SK-N-SH treated with all-trans-retinoic acid at 6 μM for 48 hours (cell line): ENCODE measurements around the gene CTTNBP2NL.

ENCODE experiments used
- ATAC-seq: fragments of 200-7000 bp; cut with Tn5 transposase; 3 replicates; pipeline ENCODE4 v1.9.1; 2020; ENCODE audit warnings: mild to moderate bottlenecking, moderate library complexity
- ARNTL ChIP-seq: fragments of 450-650 bp; formaldehyde crosslinking; IDR thresholded peaks from 2 replicates; pipeline ENCODE4 v1.5.0; 2020; ENCODE audit warnings: low read depth, mild to moderate bottlenecking, moderate library complexity, borderline replicate concordance
- BACH2 ChIP-seq: fragments of 250-450 bp; sonication (Bioruptor Pico); IDR thresholded peaks from 2 replicates; pipeline ENCODE4 v1.9.0; 2021; ENCODE audit warnings: mild to moderate bottlenecking, borderline replicate concordance
- CSDC2 ChIP-seq: fragments of 250-450 bp; sonication (Bioruptor Pico); IDR thresholded peaks from 2 replicates; pipeline ENCODE4 v1.5.0; 2020; ENCODE audit warnings: mild to moderate bottlenecking, moderate library complexity
- CSRNP3 ChIP-seq: fragments of 250-450 bp; sonication (Bioruptor Pico); IDR thresholded peaks from 2 replicates; pipeline ENCODE4 v1.5.1; 2021; ENCODE audit warnings: mild to moderate bottlenecking, moderate library complexity
- ESRRG ChIP-seq: fragments of 250-450 bp; sonication (Bioruptor Pico); IDR thresholded peaks from 2 replicates; pipeline ENCODE4 v1.6.1; 2021; ENCODE audit warnings: mild to moderate bottlenecking
- GLIS3 ChIP-seq: fragments of 250-450 bp; sonication (Bioruptor Pico); IDR thresholded peaks from 2 replicates; pipeline ENCODE4 v1.5.0; 2020; ENCODE audit warnings: mild to moderate bottlenecking, moderate library complexity
- ISL1 ChIP-seq: fragments of 250-450 bp; sonication (Bioruptor Pico); IDR thresholded peaks from 2 replicates; pipeline ENCODE4 v2.1.2; 2022; ENCODE audit warnings: mild to moderate bottlenecking, moderate library complexity
- POU6F1 ChIP-seq: fragments of 250-450 bp; sonication (Bioruptor Pico); IDR thresholded peaks from 2 replicates; pipeline ENCODE4 v1.8.0; 2021; ENCODE audit warnings: low read depth, mild to moderate bottlenecking, moderate library complexity, borderline replicate concordance
- RARB ChIP-seq: fragments of 250-450 bp; sonication (Bioruptor Pico); IDR thresholded peaks from 2 replicates; pipeline ENCODE4 v1.8.0; 2021; ENCODE audit warnings: mild to moderate bottlenecking, moderate library complexity
- SNAI2 ChIP-seq: fragments of 250-450 bp; sonication (Bioruptor Pico); IDR thresholded peaks from 2 replicates; pipeline ENCODE4 v1.5.0; 2020; ENCODE audit warnings: mild to moderate bottlenecking, moderate library complexity
- TCF4 ChIP-seq: fragments of 250-450 bp; sonication (Bioruptor Pico); IDR thresholded peaks from 2 replicates; pipeline ENCODE4 v1.8.0; 2021; ENCODE audit warnings: mild to moderate bottlenecking, moderate library complexity, borderline replicate concordance
- TOX ChIP-seq: fragments of 250-450 bp; sonication (Bioruptor Pico); IDR thresholded peaks from 2 replicates; pipeline ENCODE4 v1.8.0; 2021; ENCODE audit warnings: mild to moderate bottlenecking, moderate library complexity, borderline replicate concordance
- TSHZ2 ChIP-seq: fragments of 250-450 bp; sonication (Bioruptor Pico); IDR thresholded peaks from 2 replicates; pipeline ENCODE4 v1.5.0; 2020; ENCODE audit warnings: mild to moderate bottlenecking, moderate library complexity
- ZC3H10 ChIP-seq: fragments of 250-450 bp; sonication (Bioruptor Pico); IDR thresholded peaks from 2 replicates; pipeline ENCODE4 v1.5.1; 2021; ENCODE audit warnings: mild to moderate bottlenecking, moderate library complexity
- ZFP3 ChIP-seq: fragments of 250-450 bp; sonication (Bioruptor Pico); IDR thresholded peaks from 2 replicates; pipeline ENCODE4 v1.5.0; 2020; ENCODE audit warnings: mild to moderate bottlenecking, moderate library complexity
- ZFP30 ChIP-seq: fragments of 450-650 bp; formaldehyde crosslinking; IDR thresholded peaks from 2 replicates; pipeline ENCODE4 v1.5.0; 2022; ENCODE audit warnings: mild to moderate bottlenecking, moderate library complexity
- ZNF70 ChIP-seq: fragments of 450-650 bp; formaldehyde crosslinking; IDR thresholded peaks from 2 replicates; pipeline ENCODE4 v1.5.0; 2020; ENCODE audit warnings: mild to moderate bottlenecking, moderate library complexity

CTTNBP2NL gene

GRCh38 chr1:112446411-112446810 lies 50.4 kb downstream of the CTTNBP2NL start:
- ATAC-seq = no peak
- TF ChIP-seq ZFP30 (CRISPR knock-in tag) = no peak
- TF ChIP-seq GLIS3 = no peak
- no peak for TF ChIP-seq TCF4
- TF ChIP-seq CSDC2 (CRISPR knock-in tag) = no peak
- no peak for TF ChIP-seq BACH2 (CRISPR knock-in tag)
- TF ChIP-seq RARB (CRISPR knock-in tag) = no peak
- TF ChIP-seq ZNF70 (CRISPR knock-in tag) = no peak
- no peak for TF ChIP-seq ARNTL (CRISPR knock-in tag)
- TF ChIP-seq ESRRG = no peak
- TF ChIP-seq ZC3H10 (CRISPR knock-in tag) = no peak

GRCh38 chr1:112448904-112449629 lies 53.1 kb downstream of the CTTNBP2NL start:
- no peak for TF ChIP-seq TCF4
- TF ChIP-seq RARB (CRISPR knock-in tag) = no peak
- TF ChIP-seq ESRRG = no peak
- no peak for TF ChIP-seq ISL1 (CRISPR knock-in tag)
- TF ChIP-seq, all 23 proteins: peak for 0
- ATAC-seq = no peak

GRCh38 chr1:112449630-112449983 lies 53.6 kb downstream of the CTTNBP2NL start:
- ATAC-seq = no peak

More at GRCh38 chr1:112449630-112449983, 53.6 kb downstream of the CTTNBP2NL start:
- TF ChIP-seq SNAI2 (CRISPR knock-in tag) (no peak), ISL1 (CRISPR knock-in tag) (no peak), POU6F1 (CRISPR knock-in tag) (no peak), TOX (no peak), ARNTL (CRISPR knock-in tag) (no peak), BACH2 (CRISPR knock-in tag) (no peak), CSDC2 (CRISPR knock-in tag) (no peak), ESRRG (no peak), ZFP30 (CRISPR knock-in tag) (no peak), TCF4 (no peak), ZFP3 (no peak), RARB (CRISPR knock-in tag) (no peak), CSRNP3 (CRISPR knock-in tag) (no peak), TSHZ2 (CRISPR knock-in tag) (no peak), ZNF70 (CRISPR knock-in tag) (no peak)
- TF ChIP-seq, all 23 proteins: peak for 0
